NCI-H2227 (cell line): ENCODE measurements around the gene TPRG1.

Source experiments
- DNase-seq: peaks from one replicate; lab custom pipeline; 2025; ENCODE audit not compliant: unreplicated experiment; lab: John Stamatoyannopoulos, UW

Gene TPRG1

GRCh38 chr3:189353318-189353965 is 181.7 kb downstream of the TPRG1 start:
- DNase-seq: no peak

- no peak for DNase-seq
These were observed 182.5 kb downstream of the TPRG1 start for GRCh38 chr3:189353988-189354889.

GRCh38 chr3:189355115-189355480 is 183.3 kb downstream of the TPRG1 start:
- no peak for DNase-seq

GRCh38 chr3:189355481-189356201 is 183.9 kb downstream of the TPRG1 start:
- DNase-seq: no peak

- no peak for DNase-seq
These were observed 188.5 kb downstream of the TPRG1 start for GRCh38 chr3:189360291-189360690.

DNA sequence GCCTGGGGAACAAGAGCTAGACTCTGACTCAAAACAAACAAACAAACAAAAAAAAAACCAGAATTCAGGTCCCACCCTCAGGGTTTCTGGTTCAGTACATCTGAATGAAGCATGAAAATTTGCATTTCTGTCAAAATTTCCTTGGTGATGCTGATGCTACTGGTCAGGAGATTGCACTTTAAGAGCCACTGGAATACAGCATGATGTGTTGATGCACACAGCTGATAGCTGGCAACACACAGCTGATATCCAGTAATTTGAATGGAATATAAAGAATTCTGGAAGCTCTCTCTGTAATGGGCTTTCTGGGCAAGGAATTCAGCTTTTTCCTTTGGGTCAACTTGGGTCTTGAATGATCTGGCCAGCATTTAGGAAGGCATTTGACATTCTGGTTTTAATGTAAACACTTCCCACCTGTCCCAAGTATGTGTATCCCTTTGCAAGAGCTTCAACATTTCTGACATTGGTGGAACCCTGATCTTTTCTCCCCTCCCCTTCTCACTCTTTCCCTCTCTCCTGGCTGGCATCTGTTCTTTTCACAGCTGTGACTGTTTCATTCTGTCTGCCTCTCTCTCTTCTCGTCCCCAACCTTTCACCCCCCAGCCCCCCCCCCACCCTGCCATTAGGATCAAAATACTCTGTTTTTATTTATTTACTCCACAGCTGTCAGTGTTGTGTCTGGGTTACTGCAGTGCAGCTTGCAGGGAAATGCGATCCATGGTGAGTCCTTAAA is 189.5 kb downstream of the TPRG1 start:
- no peak for DNase-seq

DNA sequence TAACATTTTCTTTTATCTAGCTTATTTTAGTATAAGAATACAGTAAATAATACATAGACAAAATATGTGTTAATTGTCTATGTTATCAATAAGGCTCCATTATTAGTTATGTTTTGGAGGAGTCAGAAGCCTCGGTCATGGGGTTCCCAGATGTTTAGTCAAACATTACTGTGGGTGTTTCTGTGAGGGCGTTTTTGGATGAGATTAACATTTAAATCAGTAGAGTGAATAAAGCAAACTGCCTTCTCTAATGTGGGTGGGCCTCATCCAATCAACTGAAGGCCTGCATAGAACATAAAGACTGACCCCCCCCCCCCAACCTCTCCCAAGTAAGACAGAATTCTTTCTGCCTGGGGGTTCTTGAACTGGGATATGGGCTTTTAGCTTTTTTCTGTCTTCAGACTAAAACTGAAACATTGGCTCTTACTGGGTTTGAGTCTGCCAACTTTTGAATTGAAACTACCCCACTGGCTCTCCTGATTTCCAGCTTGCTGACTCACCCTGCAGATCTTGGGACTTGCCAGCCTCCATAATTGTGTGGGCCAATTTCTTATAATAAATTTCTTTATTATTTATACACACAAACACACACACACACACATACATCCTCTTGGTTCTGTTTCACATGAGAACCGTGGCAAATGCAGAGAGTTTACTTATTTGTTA is 192.0 kb downstream of the TPRG1 start:
- no peak for DNase-seq

DNA sequence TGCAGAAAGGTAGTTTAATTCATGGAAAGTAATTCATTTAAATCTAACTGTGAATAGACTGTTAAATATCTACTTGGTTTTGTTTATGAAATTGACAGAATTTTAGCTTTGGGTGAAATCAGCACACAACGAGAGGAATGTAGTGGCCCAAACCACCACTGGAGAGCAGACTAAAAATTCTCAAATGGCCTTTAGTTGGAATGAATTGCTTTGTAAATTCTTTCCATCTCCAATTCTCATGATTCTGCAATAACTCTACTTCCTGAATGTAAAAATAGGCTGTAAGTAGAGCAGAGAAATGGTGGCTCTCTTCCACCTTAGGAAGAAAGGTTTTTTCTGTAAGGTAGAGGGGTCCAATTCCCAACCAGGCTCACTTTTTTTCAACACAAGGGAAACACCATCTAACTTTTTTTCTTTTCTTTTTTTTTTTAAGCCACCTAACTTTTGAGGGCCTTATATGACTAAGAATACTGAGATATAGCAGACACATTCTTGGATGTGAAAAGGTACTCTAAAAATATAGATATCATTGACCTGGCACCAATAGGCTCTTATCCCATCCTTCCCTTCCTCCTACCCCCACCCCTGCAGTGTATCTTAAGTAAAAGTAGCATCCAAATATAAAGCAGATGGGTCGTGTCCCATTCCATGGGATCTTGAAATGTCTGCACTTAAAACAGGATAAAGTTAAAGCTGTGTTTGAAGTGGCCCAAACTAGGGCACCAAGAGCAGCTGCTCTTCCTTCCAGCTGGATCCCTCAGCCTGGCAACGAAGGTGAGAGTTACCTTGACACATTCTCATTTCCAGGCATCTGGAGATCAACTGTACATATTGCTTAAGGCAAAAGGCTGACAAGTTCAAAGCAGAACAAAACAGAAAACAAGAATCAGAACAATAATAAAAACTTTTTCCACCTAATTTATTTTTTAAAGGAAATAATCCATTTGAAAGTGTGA is 194.1 kb downstream of the TPRG1 start:
- no peak for DNase-seq

DNA sequence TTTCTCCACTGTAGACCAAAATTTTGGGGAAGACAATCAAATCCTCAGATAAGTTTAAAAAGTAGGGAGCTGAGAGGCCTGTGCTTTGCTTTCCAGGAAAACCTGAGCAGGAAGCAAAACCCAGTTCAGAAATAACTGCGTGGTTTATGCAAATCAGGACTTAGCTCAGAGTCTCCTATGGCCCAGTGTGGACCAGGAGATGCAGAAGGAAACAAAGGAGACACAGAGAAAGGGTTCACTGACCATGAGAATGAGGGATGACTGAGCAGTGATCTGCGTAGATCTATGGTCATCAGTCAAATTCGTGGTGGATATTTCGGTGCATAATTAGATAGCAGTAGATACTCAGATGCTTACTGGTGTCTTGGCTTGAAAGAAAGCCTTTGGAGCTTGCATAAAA is 196.6 kb downstream of the TPRG1 start:
- DNase-seq: no peak

DNA sequence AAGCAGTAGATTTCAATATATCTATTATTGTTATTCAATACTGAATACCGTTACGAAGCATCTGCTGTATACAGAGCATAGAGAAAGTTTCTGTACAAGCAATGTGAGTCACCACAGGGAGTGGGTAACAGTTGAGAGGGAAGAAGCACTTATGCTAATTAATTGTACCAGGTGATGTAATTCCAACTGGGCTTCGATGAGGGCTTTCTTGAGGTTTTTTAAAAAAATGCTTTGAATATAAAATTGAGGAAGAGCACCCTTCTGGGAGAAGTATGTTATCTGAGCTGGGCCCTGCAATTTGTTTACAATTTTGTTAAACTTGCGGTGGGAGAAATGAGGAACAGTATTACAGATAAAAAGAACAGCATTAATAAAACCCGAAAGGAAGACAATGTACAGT is 197.9 kb downstream of the TPRG1 start:
- no peak for DNase-seq

DNA sequence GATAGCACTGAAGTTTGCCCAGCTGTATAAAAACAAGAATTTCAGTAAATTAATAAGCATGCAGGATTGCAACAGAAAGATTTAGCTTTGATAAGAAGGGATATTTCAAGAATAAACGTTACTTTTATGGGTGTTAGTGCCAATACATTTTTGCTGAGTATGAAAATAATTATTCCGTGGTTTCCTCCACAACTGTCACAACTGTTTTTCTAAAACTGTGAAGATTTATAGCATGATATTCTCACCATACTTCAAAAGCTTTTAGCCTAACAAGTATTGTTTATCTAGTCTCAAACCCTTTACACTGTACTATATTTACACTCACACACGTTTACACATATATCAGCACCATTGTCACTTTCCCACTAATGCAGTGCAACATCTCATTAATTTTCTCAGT is 200.5 kb downstream of the TPRG1 start:
- no peak for DNase-seq
